Stomach (tissue), 4 donors: ENCODE results near the gene NID2.

Experiments used
- EP300 ChIP-seq: sonication (generic); formaldehyde crosslinking; IDR thresholded peaks from one replicate; pipeline ENCODE4 v1.6.1; 2017; ENCODE audit warnings: antibody characterized with exemption
- TF ChIP-seq, protein P1 (sequence below), 7 experiments: fragments of 450-650 bp in 4 of 7; fragments of 200-600 bp in 3 of 7; sonication (generic) in 3 of 7; IDR thresholded peaks; one replicate each; pipeline ENCODE4 v1.5.1; 2016 to 2019; ENCODE audit warnings: antibody characterized with exemption in 7 of 7, control low read depth in 2 of 7, mild to moderate bottlenecking in 1 of 7

DNA sequence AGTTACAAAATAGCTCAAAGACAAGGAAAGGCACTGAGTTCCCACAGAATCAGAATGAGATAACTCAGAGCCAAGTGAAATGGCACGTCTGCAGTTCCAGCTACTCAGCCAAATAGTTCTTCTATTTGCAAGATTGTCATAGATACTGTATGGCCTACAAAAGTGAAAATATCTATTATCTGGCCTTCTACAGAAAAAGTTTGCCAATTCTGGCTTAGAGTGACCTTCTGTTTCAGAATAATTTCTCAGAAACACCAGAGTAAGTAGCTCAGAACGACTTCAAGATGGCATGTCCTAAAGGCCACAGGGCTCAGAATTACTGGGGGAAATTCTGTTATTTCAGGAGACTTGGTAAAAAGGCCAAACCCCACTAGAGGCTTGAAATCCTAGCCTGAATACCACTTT, 90.2 kb downstream of the NID2 start:
- no peak for TF ChIP-seq EP300
- TF ChIP-seq, protein P1, sequence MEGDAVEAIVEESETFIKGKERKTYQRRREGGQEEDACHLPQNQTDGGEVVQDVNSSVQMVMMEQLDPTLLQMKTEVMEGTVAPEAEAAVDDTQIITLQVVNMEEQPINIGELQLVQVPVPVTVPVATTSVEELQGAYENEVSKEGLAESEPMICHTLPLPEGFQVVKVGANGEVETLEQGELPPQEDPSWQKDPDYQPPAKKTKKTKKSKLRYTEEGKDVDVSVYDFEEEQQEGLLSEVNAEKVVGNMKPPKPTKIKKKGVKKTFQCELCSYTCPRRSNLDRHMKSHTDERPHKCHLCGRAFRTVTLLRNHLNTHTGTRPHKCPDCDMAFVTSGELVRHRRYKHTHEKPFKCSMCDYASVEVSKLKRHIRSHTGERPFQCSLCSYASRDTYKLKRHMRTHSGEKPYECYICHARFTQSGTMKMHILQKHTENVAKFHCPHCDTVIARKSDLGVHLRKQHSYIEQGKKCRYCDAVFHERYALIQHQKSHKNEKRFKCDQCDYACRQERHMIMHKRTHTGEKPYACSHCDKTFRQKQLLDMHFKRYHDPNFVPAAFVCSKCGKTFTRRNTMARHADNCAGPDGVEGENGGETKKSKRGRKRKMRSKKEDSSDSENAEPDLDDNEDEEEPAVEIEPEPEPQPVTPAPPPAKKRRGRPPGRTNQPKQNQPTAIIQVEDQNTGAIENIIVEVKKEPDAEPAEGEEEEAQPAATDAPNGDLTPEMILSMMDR (IDR thresholded peaks at IDR 0.05), result no peak
